DMS114 treated with DMSO at 0.1 percent for 48 hours (cell line): ENCODE data around the gene GFPT2.

Source experiments
- DNase-seq: peaks from one replicate; lab custom pipeline; 2025; ENCODE audit not compliant: unreplicated experiment; lab: John Stamatoyannopoulos, UW

Gene GFPT2

DNA sequence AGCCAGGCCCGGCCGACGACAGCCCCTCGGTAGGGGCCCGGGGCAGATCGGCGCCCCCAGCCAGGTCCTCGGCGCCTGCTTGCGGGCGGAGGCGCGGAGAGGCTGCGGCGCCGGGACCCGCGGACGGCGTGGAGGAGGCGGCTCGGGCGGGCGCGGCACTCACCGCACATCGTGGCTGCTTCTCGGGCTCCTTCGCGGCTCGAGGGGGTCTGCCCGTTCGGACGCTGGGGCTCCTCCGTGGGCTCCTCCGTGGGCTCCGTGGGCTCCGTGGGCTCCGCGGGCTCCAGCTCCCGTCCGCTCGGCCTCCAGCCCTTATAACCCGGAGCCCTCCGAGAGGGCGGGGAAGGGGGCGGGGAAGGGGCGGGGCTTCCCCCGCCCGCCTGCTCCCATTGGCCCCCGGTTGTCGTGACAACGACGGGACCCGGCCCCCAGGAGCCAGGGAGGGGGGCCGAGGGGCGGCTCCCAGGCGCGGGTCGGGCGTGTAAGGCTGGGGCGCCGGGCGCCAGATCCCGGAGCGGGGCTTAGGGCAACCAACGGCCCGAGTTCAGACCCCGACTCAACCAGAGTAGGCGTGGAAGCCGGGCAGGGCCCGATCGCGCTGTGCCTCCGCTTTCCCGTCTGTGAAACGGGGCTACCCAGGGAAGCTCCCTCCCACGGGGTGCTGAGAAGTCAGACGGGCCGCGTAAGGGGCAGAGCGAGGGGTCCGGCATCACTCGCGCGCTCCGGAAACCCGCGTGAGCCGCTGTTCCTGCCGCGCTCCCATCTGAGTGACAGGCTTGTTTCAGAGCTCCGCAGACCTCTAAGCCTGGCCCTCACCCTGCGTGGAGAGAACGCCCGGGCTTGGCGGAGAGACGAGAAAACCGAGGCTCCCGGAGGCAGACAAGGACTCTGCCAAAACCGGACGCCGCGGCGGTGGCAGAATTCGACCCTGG lies at the start of gene GFPT2:
Gene GFPT2 (minus strand): TSS at position 289 of the 932 bp plus-strand sequence. CDS start 119 bp downstream, at position 170.
- DNase-seq: peak; percentile 25

DNA sequence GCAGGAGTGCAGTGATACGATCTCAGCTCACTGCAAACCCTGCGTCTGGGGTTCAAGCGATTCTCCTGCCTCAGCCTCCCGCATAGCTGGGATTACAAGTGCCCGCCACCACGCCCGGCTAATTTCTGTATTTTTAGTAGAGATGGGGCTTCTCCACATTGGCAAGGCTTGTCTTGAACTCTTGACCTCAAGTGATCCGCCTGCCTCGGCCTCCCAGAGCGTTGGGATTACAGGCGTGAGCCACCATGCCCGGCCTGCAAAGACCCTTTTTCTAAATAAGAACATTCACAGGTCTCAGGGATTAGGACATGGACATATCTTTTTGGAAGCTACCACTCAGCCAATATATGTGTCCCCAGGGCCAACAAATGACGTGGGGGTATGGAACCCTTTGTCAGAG lies 49.6 kb upstream of the GFPT2 start:
- DNase-seq: no peak

DNA sequence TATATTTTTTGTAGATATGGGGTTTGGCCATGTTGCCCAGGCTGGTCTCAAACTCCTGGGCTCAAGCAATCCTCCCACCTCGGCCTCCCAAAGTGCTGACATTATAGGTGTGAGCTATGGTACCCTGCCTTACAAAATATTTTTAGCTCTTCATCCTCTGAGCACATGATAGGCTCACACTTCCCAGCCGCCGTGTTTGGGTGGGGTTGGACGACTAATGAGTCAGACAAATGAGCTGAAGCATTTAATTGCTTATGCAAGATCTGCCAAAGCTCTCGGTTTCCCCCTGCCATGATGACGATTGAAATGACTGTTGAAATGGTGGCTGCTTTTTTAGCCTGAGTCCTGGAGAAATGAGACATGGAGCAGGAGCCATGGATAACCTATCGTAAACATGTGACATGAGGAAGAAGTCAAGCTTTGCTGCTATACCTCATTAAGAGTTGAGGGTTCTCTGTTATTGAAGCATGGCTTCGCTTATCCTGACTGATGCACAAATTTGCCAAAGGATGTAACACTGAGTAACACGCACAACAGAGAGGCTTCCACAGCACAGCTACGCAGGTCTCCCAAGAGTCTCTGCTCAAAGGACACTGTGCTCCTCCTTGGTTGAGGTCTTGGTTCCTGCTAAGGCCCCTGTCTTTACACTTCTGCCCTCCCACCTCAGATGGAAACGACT lies 48.2 kb upstream of the GFPT2 start:
- no peak for DNase-seq

DNA sequence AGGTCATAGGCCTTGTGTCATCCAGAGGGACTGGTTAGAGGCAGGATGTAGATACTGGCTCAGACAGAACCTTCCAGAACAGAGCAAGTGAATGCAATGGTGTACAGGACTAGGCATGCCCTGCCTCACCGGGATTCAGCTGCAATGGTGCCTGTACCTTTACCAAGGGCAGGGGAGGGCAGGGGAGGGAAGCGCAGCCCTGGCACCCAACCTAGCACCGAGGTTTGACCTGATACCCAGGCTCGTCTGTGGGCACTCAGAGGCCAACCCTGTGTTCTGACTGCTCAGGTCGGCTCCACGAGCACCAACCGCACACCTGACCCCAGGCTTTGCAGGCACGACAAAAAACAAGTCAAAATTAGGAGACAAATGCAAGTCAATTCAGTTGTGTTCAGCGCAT lies 47.3 kb upstream of the GFPT2 start:
- no peak for DNase-seq

DNA sequence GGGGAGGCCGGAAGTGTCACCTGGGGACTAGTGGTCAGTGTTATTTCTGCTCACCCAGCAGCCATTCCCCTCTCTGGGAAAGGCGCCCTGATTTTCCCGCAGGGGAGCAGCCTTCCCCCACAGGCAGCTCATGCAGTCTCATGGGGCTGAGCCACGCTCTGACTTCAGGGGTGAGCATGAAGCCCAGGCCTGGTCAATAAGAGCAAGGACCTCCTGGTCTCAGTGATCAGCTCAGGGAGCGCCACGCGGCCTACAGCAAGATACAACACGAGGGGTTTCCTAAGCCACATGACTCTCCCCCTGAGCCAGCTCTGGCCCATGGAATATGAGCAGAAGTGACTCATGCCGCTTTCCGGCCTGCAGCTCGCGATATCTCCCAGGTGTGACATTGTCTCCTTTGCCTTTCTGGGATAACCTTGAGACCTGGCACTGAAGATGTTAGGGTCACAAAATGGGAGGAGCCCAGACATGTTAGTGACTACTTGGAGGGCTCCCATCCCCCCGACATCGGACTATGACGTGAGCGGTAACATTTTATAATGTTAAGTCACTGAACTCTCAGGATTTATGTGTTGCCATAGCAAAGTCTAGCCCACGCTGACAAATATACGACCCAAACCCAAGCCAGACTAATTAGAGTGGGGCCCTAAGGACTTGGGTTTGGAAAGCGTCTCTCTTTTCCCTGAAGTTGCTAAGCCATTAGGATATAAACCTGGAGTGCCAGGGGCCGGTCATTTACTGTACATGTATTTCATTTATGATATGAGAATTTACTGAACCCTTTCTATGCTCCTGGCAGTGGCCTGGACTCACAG lies 46.5 kb upstream of the GFPT2 start:
- no peak for DNase-seq

DNA sequence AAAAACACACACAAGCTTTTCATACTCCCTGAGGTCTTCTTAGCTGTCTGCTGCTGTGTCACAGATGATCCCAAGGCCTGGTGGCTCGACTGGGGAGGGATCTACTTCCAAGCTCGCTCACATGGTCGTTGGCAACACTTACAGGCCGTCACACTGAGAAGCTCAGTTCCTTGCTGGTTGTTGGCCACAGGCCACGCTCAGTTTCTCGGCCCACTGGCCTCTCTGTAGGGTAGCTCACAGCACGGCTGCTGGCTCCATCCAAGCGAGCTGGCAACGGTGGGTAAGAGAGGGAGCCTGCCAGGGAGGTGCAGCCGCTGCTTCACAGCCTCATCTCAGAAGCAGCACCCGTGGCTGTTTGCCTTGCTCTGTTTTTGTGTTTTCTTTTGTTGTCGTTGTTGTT lies 43.8 kb upstream of the GFPT2 start:
- DNase-seq: no peak

DNA sequence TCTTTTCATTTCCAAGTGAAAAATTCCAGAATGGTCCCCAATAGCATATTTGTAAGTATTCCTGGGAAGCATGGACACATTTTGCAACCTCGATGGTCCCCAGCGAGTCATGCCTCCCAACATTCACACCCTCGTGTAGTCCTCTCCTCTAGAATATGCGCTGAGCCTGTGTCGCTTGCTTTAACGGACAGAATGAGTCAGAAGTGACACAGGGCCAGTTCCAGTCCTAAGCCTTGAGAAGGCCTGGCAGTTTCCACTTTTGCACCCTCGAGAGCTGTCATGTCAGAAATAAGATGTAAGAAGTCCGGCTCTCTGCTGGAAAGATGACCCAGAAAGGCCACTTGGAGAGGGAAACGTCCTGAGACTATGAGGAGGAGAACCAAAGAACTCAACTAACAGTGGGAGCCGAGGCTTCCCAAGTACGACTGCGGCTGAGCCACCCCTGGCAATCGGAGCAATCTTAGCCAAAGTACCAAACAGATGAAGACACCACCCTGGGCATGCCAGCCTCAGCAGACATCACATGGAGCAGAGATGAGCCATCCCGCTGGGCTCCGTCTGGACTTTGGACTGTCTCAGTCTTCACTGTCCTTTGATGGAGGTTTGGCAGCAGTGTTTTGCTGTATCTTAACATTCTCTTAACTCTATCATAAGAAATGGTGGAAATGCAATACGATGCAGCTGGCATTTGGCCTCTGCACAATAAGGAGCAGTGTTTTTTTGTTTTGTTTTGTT lies 42.6 kb upstream of the GFPT2 start:
- no peak for DNase-seq

DNA sequence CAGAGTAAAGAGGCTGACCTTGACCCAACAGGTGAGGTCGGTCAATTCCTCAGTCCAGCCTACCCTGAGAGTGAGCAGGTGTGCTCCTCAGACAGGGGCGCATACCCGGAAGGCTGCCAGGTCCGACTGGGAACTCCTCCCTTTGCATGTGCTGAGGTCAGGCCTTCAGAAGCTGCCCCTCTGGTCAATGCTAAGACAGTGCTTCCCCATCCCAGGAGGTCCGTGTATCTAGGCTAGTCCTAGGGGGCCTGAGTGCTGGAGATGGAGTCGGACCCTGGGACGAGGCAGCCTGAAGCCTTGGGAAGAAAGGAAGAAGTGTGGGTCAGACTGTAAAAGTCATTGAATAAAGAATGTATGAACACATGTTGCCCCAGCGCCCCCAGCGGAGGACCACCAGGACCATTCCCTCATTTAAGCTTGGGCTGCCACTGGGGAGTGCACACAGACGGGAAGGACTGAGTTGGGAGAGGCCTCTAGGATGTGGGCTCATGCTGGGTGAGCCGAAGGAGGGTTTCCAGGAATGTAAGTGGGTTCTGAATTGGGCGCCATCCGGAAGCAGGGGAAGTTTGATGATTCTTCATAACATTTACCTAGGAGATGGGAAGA lies 41.0 kb upstream of the GFPT2 start:
- no peak for DNase-seq

DNA sequence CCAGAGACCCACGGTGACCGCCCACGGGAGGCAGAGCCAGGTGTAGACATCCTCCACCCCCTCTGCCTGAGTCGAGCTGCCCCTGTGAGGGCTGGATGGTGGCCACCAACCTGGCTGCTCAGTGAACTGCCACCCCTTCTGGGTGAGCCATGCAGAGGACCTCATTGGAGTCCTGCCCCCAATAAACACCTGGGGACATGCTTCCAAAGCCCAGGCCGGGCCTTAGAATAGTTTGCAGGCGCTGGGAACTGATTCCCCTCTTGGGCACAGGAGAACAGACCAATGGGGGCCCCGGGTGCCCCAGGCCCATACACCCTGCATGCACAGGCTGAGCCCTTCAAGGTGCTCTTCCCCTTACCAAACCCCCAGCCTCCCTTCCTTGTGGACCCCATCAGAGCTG lies 38.1 kb upstream of the GFPT2 start:
- DNase-seq: no peak

DNA sequence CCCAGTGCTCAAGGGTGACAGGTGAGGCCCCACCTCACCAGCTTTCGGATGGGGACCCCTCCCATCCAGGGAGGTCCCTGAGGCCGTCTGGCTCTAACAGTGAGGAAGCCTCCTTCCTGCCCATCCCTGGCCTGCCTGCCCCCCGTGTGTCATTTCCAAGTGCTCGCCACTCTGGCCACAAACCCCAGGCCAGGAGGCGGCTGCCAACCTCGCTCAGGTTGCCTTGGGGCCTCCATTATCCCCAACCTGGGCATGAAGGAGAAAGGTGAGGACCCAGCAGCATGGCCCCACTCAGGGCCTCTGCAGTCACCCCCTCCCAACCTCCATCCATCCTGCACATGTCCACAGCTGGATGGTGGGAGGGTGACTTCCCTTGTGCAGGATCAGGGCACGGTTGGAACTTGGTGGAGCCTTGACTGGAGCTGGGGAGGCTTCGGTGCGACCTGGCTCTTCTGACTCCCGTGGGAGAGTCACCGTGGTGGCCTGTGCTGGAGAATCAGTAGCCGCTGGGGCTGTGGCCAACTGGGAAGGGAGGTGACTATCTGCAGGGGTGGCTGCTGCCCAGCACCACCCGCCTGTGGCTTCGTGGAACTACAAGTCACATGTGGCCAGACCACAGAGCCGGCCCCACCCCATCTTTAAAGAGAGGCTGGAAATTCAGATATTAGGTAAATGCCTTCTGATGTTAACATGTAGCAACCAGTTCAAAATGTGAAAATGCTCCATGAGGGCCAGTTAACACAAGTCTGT lies 37.5 kb upstream of the GFPT2 start:
- DNase-seq: no peak

DNA sequence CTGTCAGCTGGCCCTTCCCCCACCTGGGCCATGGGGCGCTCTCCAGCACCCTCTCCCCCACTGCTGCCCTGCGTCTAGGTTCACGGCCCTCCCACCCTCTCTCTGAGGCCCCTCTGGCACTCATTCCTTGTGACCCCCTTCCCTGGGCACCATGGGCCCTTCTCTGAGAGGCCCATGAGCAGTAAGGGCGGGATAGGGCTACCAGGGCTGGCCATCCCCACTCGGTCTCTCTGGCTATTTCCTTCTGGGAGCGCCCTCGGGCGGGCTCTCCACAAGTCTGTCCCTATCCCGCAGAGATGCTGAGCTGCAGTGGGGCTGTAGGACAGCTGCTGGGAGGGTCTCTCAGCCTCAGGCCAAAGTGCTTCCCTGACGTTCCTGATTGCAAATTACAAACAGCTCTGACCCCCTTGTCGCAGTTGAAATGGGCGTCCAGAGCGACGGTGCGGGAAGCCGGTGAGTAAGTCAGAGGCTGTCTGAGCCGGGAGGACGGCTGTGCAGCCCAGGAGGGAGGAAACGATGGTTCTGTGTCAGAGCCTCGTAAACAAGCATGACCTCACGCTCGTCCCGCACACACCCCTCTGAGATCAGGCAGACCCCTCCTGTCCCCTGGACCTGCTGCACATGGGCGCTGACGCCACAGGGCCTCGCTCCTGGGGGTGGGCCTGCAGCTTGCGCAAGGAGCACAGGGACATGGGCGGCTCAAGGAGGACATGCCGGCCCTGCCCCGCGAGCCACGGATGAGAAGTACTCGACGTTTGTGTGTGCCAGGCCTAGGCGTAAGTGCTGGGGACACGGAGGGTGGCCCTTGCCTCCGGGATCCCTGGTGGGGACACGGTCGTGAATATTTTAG lies 36.3 kb upstream of the GFPT2 start:
- DNase-seq: no peak

DNA sequence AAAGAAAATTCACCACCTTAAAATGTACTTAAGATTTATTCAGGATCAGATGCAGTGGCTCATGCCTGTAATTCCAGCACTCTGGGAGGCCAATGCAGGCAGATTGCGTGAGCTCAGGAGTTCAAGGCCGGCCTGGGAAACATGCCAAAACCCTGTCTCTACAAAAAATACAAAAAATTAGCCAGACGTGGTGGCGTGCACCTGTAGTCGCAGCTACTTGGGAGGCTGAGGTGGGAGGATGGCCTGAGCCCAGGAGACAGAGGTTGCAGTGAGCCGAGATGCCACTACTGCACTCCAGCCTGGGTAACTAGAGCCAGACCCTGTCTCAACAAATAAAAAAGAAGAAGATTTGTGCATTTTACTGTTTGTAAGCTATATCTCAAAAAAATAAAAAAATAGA lies 34.7 kb upstream of the GFPT2 start:
- DNase-seq: no peak

DNA sequence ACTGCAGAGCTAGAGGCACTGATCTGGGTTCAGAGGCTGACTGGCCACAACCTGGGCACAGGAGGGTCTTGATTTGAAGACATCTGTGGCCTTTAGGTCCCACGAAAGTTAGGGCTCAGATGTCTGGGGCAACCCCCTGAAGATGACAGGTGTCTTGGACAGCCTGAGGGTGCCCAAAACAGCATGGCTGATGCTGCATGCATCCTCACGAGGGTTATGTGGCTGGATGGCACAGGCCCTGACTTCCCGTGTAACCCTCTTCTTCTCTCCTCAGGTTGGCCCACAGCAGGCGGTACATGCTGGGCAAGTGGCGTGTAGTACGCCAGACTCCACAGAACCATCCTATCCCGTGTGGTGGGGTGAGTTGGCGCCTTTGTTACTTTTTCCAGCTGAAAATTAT lies 29.8 kb upstream of the GFPT2 start:
- no peak for DNase-seq

DNA sequence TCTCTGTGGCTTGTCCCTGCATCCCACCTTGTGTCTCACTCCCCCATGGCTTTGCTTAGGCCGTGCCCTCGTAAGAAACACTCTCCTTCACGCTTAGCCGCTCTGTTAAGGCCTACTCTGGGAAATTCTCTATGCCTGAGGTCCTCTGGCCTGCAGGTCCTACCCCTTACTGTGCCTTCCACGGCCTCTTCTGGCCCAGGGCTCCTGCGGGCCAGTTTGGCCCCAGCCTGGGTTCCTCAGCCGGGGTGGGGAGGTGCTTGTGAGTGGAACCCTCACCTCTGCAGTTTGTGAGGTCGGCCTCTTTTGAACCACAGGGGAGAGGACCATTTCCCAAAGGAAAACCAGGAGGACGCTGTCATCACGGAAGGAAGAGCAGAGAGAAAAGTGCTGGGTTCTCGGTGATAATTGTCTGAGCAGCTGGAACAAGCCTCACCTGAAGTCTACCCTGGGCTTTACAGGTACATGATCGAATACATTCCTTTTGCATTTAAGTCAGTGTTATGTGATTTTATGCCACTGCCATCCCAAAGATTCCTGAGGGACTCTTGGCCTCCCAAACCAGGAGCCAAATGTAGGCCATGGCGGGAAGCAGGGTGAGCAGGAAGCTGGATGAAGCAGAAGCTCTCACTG lies 28.8 kb upstream of the GFPT2 start:
- no peak for DNase-seq

DNA sequence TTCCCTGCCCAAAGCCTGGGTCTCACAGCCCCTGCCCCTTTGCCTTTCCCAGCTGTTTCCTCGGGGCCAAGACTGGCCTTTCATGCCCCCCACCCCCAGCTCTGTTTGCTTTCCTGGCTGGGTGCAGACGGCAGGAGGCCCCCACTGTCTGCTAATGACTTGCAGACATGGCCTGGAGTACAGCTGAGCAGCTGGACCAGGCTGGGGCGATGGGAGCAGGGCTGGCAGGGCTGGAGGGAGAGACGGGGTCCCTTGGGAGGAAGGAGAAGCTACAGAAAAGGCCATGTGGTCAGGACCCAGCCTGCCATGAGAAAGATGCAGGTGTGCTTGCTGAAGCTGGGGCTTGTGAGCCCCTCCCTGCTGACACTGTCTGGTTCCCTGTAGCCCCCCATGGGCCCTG lies 28.3 kb upstream of the GFPT2 start:
- DNase-seq: no peak

DNA sequence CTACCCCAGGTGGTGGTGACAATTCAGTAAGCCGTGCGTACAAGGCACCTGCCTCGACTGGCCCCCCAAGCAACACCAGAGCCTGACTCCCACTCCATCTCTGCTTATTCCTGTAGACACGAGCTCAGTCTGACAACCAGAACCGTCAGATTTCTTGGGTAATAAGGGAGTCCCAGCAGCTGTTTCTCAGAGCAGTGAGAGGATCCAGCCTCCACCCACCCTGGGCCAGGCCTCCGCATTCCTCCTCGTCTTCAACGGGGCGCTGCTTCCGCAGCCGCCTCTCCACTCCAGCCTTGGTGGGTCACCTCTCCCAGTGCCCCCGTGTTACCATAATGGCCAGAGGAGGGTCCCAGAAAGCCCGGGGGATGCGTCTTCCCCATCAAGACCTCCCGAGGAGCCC lies 27.7 kb upstream of the GFPT2 start:
- DNase-seq: no peak

DNA sequence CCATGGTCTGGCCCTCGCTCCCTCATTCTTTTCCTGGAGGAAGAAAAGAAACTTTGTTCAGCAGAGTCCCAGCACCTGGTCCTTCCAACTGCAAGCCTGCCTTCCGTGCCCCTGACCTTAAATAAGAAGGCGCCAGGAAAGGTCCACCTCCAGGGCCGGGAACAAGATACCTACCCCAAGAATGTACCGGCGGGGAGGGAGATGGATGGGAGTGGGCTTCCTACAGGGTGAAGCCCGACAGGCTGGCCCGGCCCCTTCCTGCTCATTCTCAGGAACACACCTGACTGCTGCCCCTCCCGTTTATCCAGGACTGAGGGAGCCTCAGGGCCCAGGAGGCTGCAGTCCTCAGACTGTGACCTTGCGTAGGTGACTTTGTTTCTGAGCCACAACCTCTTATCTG lies 27.3 kb upstream of the GFPT2 start:
- no peak for DNase-seq

DNA sequence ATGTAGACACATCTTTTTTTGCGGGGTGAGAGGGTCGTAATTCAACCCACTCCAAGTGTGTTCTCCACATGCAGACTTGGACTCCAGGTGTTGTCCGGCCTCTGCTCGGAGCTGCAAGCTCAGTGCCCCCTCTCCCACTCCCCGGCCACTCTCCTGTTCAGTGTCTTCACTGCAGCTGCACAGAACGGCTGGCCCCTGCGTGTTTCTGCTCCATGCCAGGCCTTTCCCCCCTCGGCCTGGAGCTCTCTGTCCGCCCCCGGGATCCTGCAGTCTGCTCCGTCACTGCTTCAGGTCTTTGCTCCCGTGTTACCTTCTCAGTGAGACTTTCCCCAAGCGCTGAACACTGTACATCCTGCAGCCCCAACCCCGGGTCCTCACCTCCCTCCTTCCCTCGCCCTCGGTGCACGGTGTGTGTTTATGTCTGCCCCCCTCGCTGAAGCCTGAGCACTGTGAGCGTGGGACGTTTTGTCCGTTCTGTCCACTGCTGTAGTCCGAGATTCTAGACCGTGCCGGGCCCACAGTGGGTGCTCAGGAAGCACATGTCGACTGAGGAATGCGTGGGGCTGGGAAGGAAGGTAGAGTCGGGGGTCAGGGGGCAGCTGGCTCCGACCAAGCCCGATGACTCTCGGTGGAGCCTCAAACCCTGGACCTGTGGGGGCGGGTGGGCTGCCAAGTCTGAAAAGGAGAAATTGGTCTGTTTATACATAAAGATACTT lies 26.4 kb upstream of the GFPT2 start:
- no peak for DNase-seq
